Activated CD4-positive, alpha-beta memory T cell treated with anti-CD3 and anti-CD28 coated beads, Interleukin-2, amount 10 ng/mL, durations not matched to agents 7 days and 5 days (primary cell): ENCODE results near the gene LY86. TPM values are rescaled to one million over a fixed set of nuclear protein-coding genes. Genes with fewer than 3 reads are reported as not detected.
A peak's percentile ranks its signal among the peaks of the same experiment; 100 is the strongest.

Source experiments
- CTCF ChIA-PET: fragments of 350-600 bp; sonication (Branson Sonifier 250); formaldehyde crosslinking; loops from one replicate; lab custom pipeline; 2021; ENCODE audit warnings: antibody characterized with exemption, inconsistent platforms; lab: Charles Lee
- POLR2A ChIA-PET: fragments of 350-600 bp; sonication (Branson Sonifier 250); formaldehyde crosslinking; loops from one replicate; lab custom pipeline; 2021; ENCODE audit warnings: antibody characterized with exemption; lab: Charles Lee
- DNase-seq: peaks from one replicate; pipeline ENCODE4 v3.0.0-alpha.2; 2020
- H3K27ac Mint-ChIP-seq: one replicate; pipeline ENCODE4 v1.8.0; 2021; ENCODE audit warnings: mild to moderate bottlenecking, mixed read lengths
- H3K27me3 Mint-ChIP-seq: one replicate; pipeline ENCODE4 v1.8.0; 2021; ENCODE audit warnings: mixed read lengths
- H3K36me3 Mint-ChIP-seq: one replicate; pipeline ENCODE4 v1.8.0; 2021; ENCODE audit warnings: low read depth, mixed read lengths
- H3K4me1 Mint-ChIP-seq: one replicate; pipeline ENCODE4 v1.8.0; 2021; ENCODE audit warnings: mixed read lengths
- H3K4me3 Mint-ChIP-seq: one replicate; pipeline ENCODE4 v1.8.0; 2021; ENCODE audit warnings: mild to moderate bottlenecking, mixed read lengths
- H3K9me3 Mint-ChIP-seq: one replicate; pipeline ENCODE4 v1.8.0; 2021; ENCODE audit warnings: mixed read lengths
- total RNA-seq, 2 experiments: library from RNA; stranded (reverse); gene quantifications; one replicate each; pipeline ENCODE4 v1.2.3, GENCODE V29; 2021

The LY86 gene
- total RNA-seq, 2 experiments from 2014 or later = 1.7 to 2.2 TPM

- Mint-ChIP-seq H3K27me3 (peaks cover 1% of the 10 kb centered on the region), H3K36me3 (peaks cover 35% of the 10 kb centered on the region), H3K27ac (peak overlapping the region; percentile 83), H3K4me3 (no peak overlapping the region), H3K9me3 (peaks cover 3% of the 10 kb centered on the region), H3K4me1 (peaks cover 57% of the 10 kb centered on the region)
- POLR2A ChIA-PET = interaction anchor here (1.0 to 2.8 kb wide), 4 partner anchors 11 to 67 kb away, joined by 3 to 42 read pairs (median 6); no protein-coding TSS in a partner anchor
- CTCF ChIA-PET = interaction anchor here (0.9 to 1.5 kb wide), 3 partner anchors 11 to 53 kb away, joined by 3 to 4 read pairs (median 4); no protein-coding TSS in a partner anchor
- no peak for DNase-seq
Measured at GRCh38 chr6:6592826-6593475, 4.4 kb downstream of the LY86 start.

- no peak overlapping the region for H3K4me3 Mint-ChIP-seq
- peaks cover 47% of the 10 kb centered on the region for H3K4me1 Mint-ChIP-seq
- ChIA-PET CTCF (interaction anchor here (1.5 kb wide), 1 partner anchor 10 kb away, joined by 4 read pairs; no protein-coding TSS in a partner anchor), POLR2A (interaction anchor here (1.3 to 2.8 kb wide), 2 partner anchors 10 to 18 kb away, joined by 3 to 42 read pairs; no protein-coding TSS in a partner anchor)
- peak overlapping the region; percentile 83 for H3K27ac Mint-ChIP-seq
- peaks cover 35% of the 10 kb centered on the region for H3K36me3 Mint-ChIP-seq
- no peak for DNase-seq
- peaks cover 3% of the 10 kb centered on the region for H3K9me3 Mint-ChIP-seq
- peaks cover 5% of the 10 kb centered on the region for H3K27me3 Mint-ChIP-seq
Measured at GRCh38 chr6:6593867-6594468, 5.4 kb downstream of the LY86 start.

DNA sequence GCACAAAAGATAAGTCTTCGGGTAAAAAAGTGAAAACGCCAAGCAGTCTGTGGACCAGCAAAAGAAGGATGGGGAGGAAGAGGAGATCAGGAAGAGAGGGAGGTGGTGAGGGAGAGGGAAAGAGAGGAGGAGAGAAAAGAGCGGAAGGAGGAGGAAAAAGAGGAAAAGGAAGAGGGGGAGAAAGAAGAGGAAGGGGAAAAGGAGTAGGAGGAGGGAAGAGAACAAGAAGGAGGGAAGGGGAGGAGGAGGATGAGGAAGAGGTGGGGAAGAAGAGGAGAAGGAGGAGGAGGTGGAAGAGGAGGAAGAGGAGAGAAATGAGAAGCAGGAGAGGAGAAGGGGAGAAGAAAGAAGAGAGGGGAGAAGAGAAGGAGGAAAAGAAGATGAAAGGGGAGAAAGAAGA, 6.5 kb downstream of the LY86 start:
- CTCF ChIA-PET = no interaction called here
- Mint-ChIP-seq H3K27ac (no peak overlapping the region), H3K4me1 (peaks cover 39% of the 10 kb centered on the region), H3K36me3 (peaks cover 35% of the 10 kb centered on the region), H3K9me3 (peaks cover 3% of the 10 kb centered on the region), H3K27me3 (peaks cover 5% of the 10 kb centered on the region), H3K4me3 (no peak overlapping the region)
- POLR2A ChIA-PET = no interaction called here
- DNase-seq = no peak

DNA sequence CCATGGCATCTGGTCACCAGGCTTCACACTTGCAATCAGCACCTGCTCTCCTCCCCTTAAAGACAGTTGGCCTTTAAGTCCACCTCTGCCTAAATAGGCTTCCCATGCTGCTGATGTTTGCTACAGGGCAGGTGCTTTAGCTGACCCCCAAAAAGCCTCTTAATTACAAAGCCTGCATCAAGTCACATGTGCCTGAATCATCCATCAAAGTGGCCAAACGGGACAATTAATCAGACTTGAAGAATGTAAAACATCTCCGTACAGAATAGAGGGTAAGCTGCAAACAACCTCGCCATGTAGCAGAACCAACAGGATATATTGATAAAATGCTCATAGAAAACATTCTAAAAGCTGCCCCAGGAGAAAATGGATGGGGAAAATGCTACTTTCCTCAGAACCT, 7.4 kb downstream of the LY86 start:
- ChIA-PET CTCF (no interaction called here), POLR2A (interaction anchor here (1.5 kb wide), 1 partner anchor 14 kb away, joined by 4 read pairs; no protein-coding TSS in a partner anchor)
- peaks cover 32% of the 10 kb centered on the region for H3K36me3 Mint-ChIP-seq
- DNase-seq = no peak
- peaks cover 5% of the 10 kb centered on the region for H3K27me3 Mint-ChIP-seq
- H3K4me1 Mint-ChIP-seq = peaks cover 38% of the 10 kb centered on the region
- H3K9me3 Mint-ChIP-seq = peaks cover 3% of the 10 kb centered on the region
- H3K27ac Mint-ChIP-seq = no peak overlapping the region
- no peak overlapping the region for H3K4me3 Mint-ChIP-seq

- no peak overlapping the region for H3K27ac Mint-ChIP-seq
- ChIA-PET POLR2A (interaction anchor here (1.5 kb wide), 1 partner anchor 14 kb away, joined by 4 read pairs; no protein-coding TSS in a partner anchor), CTCF (interaction anchor here (0.9 to 1.1 kb wide), 2 partner anchors 17 to 21 kb away, joined by 3 read pairs; no protein-coding TSS in a partner anchor)
- H3K9me3 Mint-ChIP-seq = peaks cover 3% of the 10 kb centered on the region
- no peak overlapping the region for H3K4me3 Mint-ChIP-seq
- H3K36me3 Mint-ChIP-seq = peaks cover 29% of the 10 kb centered on the region
- H3K27me3 Mint-ChIP-seq = peaks cover 5% of the 10 kb centered on the region
- H3K4me1 Mint-ChIP-seq = peaks cover 33% of the 10 kb centered on the region
- DNase-seq = no peak
Measured at GRCh38 chr6:6596529-6597328, 8.2 kb downstream of the LY86 start.

DNA sequence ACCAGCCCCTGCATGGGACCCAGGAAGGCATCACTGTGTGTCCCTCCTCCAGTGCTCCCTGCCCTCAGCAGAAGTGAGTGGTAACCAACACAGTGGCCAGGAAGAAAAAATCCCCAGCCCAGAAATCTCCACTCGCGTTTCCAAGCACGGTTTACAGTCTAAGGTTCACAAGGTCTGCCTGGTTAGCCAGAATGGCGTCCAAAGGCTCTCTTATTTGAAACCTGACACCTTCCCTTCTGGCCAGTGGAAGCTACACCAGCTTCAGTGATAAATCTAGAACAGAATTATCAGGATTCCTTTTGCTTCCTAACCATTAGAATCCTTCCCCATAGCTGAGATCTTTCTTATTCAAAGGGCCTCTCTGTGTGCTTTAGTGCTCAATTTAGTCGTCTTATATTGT, 9.2 kb downstream of the LY86 start:
- H3K4me1 Mint-ChIP-seq = peaks cover 23% of the 10 kb centered on the region

DNA sequence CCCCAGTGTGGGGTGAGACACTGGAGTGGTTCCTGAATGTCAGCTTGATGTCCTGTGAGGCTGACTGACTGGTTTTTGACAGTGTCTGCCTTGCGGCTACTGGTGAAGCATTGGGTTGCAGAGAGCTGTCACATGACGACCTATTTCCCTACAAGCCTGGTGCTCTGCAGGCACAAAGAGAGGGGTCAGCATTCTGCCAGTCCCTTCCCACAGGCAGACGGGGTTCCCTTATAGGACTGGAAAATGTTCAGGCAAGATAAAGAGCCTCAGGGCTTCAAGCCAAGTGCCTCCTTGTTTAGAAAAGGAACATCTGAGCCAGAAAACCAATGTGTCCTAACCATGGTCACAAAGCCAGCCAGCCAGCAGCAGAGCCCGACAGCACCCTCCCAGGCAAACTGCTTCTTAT, 11.0 kb downstream of the LY86 start:
- DNase-seq = no peak
- CTCF ChIA-PET = no interaction called here
- H3K9me3 Mint-ChIP-seq = peaks cover 9% of the 10 kb centered on the region
- POLR2A ChIA-PET = no interaction called here
- no peak overlapping the region for H3K27ac Mint-ChIP-seq
- peaks cover 21% of the 10 kb centered on the region for H3K36me3 Mint-ChIP-seq
- H3K4me3 Mint-ChIP-seq = no peak overlapping the region
- peaks cover 7% of the 10 kb centered on the region for H3K27me3 Mint-ChIP-seq
- peaks cover 12% of the 10 kb centered on the region for H3K4me1 Mint-ChIP-seq

More for the DNA sequence above, 9.2 kb downstream of the LY86 start:
- ChIA-PET POLR2A (no interaction called here), CTCF (interaction anchor here (0.6 kb wide), 1 partner anchor 597 kb away, joined by 5 read pairs; no protein-coding TSS in a partner anchor)
- H3K9me3 Mint-ChIP-seq = peaks cover 5% of the 10 kb centered on the region
- DNase-seq = no peak
- H3K27ac Mint-ChIP-seq = no peak overlapping the region
- H3K27me3 Mint-ChIP-seq = peaks cover 5% of the 10 kb centered on the region
- H3K4me3 Mint-ChIP-seq = no peak overlapping the region
- peaks cover 23% of the 10 kb centered on the region for H3K36me3 Mint-ChIP-seq

DNA sequence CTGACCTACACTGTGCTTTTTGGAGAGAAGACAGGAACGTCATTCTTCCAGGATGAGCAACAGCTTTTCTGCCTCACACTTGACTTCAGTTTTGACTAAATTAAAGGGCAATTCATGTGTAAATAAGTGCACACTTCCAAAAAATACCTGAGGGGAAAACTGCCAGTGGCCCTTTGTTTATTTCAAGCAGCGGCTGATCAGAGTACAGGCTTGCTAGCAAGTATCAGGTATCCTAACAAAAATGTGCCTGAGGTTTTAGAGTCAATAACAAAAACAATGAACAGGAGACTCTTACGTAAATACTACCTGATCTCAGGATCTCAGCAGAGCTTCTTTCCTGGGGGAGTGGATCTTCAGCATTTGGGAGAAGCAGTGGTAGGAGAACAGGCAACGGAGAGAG, 12.4 kb downstream of the LY86 start:
- no peak for DNase-seq
- H3K4me3 Mint-ChIP-seq = no peak overlapping the region
- peaks cover 8% of the 10 kb centered on the region for H3K27me3 Mint-ChIP-seq
- H3K9me3 Mint-ChIP-seq = peaks cover 10% of the 10 kb centered on the region
- POLR2A ChIA-PET = interaction anchor here (1.3 kb wide), 1 partner anchor 13 kb away, joined by 4 read pairs; no protein-coding TSS in a partner anchor
- peaks cover 25% of the 10 kb centered on the region for H3K36me3 Mint-ChIP-seq
- H3K4me1 Mint-ChIP-seq = peaks cover 13% of the 10 kb centered on the region
- CTCF ChIA-PET = no interaction called here
- no peak overlapping the region for H3K27ac Mint-ChIP-seq

GRCh38 chr6:6602262-6602661, 13.7 kb downstream of the LY86 start:
- no peak overlapping the region for H3K27ac Mint-ChIP-seq
- POLR2A ChIA-PET = interaction anchor here (1.0 kb wide), 1 partner anchor 8 kb away, joined by 3 read pairs; no protein-coding TSS in a partner anchor
- peaks cover 3% of the 10 kb centered on the region for H3K4me1 Mint-ChIP-seq
- H3K9me3 Mint-ChIP-seq = peaks cover 10% of the 10 kb centered on the region
- no peak overlapping the region for H3K4me3 Mint-ChIP-seq
- DNase-seq = no peak
- peaks cover 8% of the 10 kb centered on the region for H3K27me3 Mint-ChIP-seq
- peaks cover 20% of the 10 kb centered on the region for H3K36me3 Mint-ChIP-seq
- CTCF ChIA-PET = no interaction called here

DNA sequence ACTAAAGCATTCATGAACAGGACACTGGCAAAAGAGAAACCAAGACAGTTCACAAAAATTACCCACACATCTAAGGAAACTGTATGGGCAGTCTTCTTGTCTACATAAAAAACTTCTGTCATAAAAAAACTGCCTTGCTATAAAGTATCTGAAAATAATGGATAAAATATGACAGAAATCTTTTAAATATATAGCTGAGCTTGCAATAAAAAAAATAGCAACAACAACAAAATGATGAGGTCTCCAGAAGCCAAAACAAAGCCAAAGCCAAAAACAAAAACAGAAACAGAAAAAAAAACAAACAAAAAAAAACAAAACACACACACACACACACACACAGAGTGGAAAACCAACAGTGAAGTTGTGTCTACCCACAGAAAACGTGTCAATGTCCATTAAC, 14.8 kb downstream of the LY86 start:
- CTCF ChIA-PET = no interaction called here
- Mint-ChIP-seq H3K4me3 (no peak overlapping the region), H3K36me3 (peaks cover 21% of the 10 kb centered on the region), H3K9me3 (peaks cover 12% of the 10 kb centered on the region), H3K27me3 (peaks cover 8% of the 10 kb centered on the region), H3K27ac (no peak overlapping the region), H3K4me1 (peaks cover 6% of the 10 kb centered on the region)
- DNase-seq = no peak
- POLR2A ChIA-PET = no interaction called here

- Mint-ChIP-seq H3K4me1 (peaks cover 10% of the 10 kb centered on the region), H3K9me3 (peaks cover 15% of the 10 kb centered on the region), H3K27ac (no peak overlapping the region), H3K36me3 (peaks cover 24% of the 10 kb centered on the region), H3K4me3 (no peak overlapping the region), H3K27me3 (peaks cover 4% of the 10 kb centered on the region)
- ChIA-PET POLR2A (interaction anchor here (0.8 to 1.6 kb wide), 2 partner anchors 10 to 11 kb away, joined by 3 to 8 read pairs; no protein-coding TSS in a partner anchor), CTCF (interaction anchor here (0.8 to 3.3 kb wide), 3 partner anchors 11 to 47 kb away, joined by 3 to 13 read pairs (median 4); partner anchors contain the start of gene LY86)
- DNase-seq = no peak
Measured at GRCh38 chr6:6604015-6604414, 15.5 kb downstream of the LY86 start.

- Mint-ChIP-seq H3K9me3 (peaks cover 15% of the 10 kb centered on the region), H3K27me3 (peaks cover 4% of the 10 kb centered on the region), H3K36me3 (peaks cover 24% of the 10 kb centered on the region), H3K4me3 (no peak overlapping the region), H3K27ac (no peak overlapping the region), H3K4me1 (peaks cover 14% of the 10 kb centered on the region)
- POLR2A ChIA-PET = interaction anchor here (0.8 to 1.6 kb wide), 2 partner anchors 10 to 11 kb away, joined by 3 to 8 read pairs; no protein-coding TSS in a partner anchor
- CTCF ChIA-PET = interaction anchor here (0.5 to 3.3 kb wide), 4 partner anchors 11 to 104 kb away, joined by 3 to 13 read pairs (median 4); partner anchors contain the start of gene LY86
- no peak for DNase-seq
Measured at GRCh38 chr6:6604566-6604965, 16.0 kb downstream of the LY86 start.
